HUES6 (cell line): ENCODE results near the gene OR8D1.

Experiments used
- H3K27ac ChIP-seq: 2 replicates; pipeline ENCODE4 v1.7.0; 2013; ENCODE audit warnings: low read depth, mild to moderate bottlenecking, low read length, inconsistent platforms
- H3K27me3 ChIP-seq: 2 replicates; pipeline ENCODE4 v1.6.1; 2013; ENCODE audit warnings: low read length; ENCODE audit not compliant: control insufficient read depth, insufficient read depth
- H3K36me3 ChIP-seq: 2 replicates; pipeline ENCODE4 v1.6.1; 2013; ENCODE audit warnings: low read length; ENCODE audit not compliant: control insufficient read depth, insufficient read depth
- H3K4me1 ChIP-seq: 2 replicates; pipeline ENCODE4 v1.6.1; 2013; ENCODE audit warnings: low read length; ENCODE audit not compliant: control insufficient read depth, insufficient read depth
- H3K4me3 ChIP-seq: 2 replicates; pipeline ENCODE4 v1.5.1; 2013; ENCODE audit warnings: low read depth, low read length
- H3K9ac ChIP-seq: one replicate; pipeline ENCODE4 v1.6.1; 2013; ENCODE audit warnings: mild to moderate bottlenecking, low read length
- H3K9me3 ChIP-seq: 2 replicates; pipeline ENCODE4 v1.6.1; 2013; ENCODE audit warnings: low read depth, low read length; ENCODE audit not compliant: control insufficient read depth, insufficient read depth

The OR8D1 gene

DNA sequence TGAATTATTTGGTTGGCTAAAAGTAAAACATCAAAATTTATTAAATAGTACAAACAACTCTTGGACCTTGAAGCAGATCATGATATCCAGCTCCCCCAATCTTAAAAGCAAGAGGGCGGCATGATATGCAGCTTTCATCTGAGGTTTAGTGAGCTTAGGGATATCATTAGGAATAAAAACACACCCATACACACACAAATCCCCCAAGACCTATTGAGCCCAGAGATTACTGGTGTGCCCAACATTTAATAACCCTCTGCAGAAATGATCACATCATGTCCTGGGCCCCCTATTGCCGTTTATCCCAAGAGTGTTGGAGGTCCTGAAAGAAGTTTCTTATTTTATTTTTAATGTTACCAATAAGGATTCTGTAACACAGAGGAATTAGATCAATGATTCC is at the start of gene OR8D1:
Gene OR8D1, minus strand, starts transcription at position 101 of the 400 bp plus-strand sequence. CDS start 3,183 bp downstream, outside the sequence.
- H3K4me3 ChIP-seq = no peak within 1 kb of the TSS
- H3K9ac ChIP-seq = no peak within 1 kb of the TSS
- no peaks in the 10 kb centered on the region for H3K9me3 ChIP-seq
- H3K4me1 ChIP-seq = no peaks in the 10 kb centered on the region
- no peak within 1 kb of the TSS for H3K27ac ChIP-seq
- no peaks in the 10 kb centered on the region for H3K27me3 ChIP-seq
- no peaks in the 10 kb centered on the region for H3K36me3 ChIP-seq

DNA sequence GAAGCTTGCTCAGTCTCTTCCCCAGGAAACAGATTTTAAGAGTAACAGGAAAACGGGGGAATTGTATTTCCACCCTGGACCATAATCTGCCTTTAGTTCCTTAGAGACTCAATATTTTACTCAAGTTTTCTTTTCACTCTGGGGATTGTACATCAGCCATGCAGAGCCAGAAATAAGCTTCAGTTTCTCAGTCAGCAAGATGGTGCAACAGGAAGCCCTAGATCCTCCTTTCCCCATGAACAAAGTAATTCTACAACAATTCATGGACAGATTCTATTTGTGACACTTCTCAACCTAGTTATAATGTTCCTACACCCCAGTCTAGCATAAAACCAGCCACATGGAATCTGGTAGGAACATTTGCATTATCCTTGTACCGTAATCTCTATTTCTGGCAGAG is 45.8 kb upstream of the OR8D1 start:
- H3K27ac ChIP-seq = no peak overlapping the region
- no peaks in the 10 kb centered on the region for H3K4me1 ChIP-seq
- H3K27me3 ChIP-seq = no peaks in the 10 kb centered on the region
- H3K36me3 ChIP-seq = no peaks in the 10 kb centered on the region
- H3K9ac ChIP-seq = no peak overlapping the region
- H3K9me3 ChIP-seq = no peaks in the 10 kb centered on the region
- no peak overlapping the region for H3K4me3 ChIP-seq

DNA sequence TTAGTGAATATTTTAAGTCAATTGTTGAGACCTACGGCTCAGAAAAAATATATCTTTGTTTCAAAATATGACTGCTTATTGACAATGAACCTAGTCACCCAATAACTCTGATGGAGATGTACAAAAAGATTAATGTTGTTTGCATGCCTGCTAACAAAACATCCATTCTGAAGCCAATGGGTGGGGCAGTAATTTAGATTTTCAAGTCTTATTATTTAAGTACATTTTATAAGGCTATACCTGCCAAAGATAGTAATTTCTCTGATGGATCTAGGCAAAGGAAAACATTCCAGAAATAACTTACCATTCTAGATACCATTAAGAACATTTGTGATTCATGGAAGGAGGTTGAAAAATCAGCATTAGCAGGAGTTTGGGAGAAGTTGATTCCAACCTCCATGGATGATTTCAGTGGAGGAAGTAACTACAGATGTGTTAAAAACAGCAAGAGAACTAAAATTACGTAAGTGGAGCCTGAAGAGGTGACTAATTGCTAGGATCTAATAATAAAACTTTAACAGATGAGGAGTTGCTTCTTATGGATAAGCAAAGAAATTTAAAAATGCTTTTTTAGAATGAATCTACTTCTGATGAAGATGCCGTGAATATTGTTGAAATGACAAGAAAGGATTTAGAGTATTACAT is 32.7 kb upstream of the OR8D1 start:
- no peaks in the 10 kb centered on the region for H3K4me1 ChIP-seq
- H3K4me3 ChIP-seq = no peak overlapping the region
- no peaks in the 10 kb centered on the region for H3K27me3 ChIP-seq
- H3K27ac ChIP-seq = no peak overlapping the region
- H3K9ac ChIP-seq = no peak overlapping the region
- no peaks in the 10 kb centered on the region for H3K9me3 ChIP-seq
- H3K36me3 ChIP-seq = no peaks in the 10 kb centered on the region

DNA sequence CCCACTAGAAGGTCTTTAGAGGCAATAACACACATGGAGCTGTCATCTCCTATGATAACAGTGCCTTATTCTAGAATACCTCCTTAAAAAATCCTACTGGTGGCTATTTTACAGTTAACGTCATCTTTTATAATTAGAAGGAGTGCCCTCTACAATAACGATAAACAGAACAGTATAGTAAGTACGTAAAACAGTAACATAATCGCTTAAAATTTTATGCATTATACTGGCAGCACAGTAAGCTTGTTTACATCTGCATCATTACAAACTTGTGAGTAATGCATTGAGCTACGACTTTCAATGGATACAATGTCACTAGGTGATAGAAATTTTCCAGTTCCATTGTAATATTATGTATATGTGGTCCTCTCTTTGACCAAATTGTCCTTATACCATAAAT is 30.6 kb upstream of the OR8D1 start:
- Histone ChIP-seq H3K4me3 (no peak overlapping the region), H3K9me3 (no peaks in the 10 kb centered on the region), H3K9ac (no peak overlapping the region), H3K27me3 (no peaks in the 10 kb centered on the region), H3K36me3 (no peaks in the 10 kb centered on the region), H3K27ac (no peak overlapping the region), H3K4me1 (no peaks in the 10 kb centered on the region)

DNA sequence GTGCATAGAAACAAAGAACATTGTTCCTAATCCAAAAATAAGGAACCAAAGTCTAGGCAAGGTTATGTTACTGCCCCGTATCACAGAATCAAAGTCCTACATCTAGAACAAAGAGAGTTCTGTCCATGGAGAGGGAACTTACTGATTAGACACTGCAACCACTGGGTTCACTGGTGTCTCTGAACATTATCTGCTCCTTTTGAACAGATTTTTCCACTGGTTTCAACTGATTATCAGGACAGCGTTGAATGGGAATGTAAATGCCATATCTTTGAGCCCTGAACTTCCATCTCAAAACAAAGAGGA is 26.3 kb upstream of the OR8D1 start:
- Histone ChIP-seq H3K36me3 (no peaks in the 10 kb centered on the region), H3K27me3 (no peaks in the 10 kb centered on the region), H3K4me3 (no peak overlapping the region), H3K9ac (no peak overlapping the region), H3K9me3 (no peaks in the 10 kb centered on the region), H3K4me1 (no peaks in the 10 kb centered on the region), H3K27ac (no peak overlapping the region)

DNA sequence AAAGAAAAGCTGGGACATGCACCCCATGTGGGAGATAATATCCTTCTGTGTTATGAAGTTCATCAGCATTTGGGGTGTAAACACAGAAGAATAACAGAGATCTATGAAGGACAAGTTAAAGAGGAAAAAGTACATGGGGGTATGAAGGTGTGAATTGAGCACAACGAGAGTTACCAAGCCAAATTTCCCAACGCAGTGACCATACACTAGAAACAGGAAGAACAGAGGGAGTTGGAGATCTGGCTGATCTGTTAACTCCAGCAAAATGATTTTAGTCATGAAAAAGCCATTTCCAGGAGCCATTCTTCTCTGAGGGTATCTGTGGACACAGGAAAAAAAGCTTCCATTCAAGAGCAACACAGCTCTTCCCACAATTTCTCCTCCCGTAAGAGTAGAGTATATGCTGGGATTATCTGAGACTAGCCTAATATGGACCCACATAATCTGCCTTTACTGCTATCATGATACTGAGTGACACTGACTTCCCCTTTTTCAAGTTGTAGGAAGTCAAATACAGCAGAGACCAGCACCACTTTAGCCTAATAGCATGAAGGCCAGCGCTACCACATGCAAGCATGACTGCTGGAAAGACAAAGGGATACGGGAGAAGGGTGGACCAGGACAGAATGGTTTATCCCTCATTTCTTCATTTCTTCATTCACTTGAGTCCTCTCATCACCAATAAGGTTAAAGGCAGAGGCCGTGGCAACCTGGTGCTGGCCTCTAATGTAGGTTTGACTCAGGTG is 25.8 kb upstream of the OR8D1 start:
- no peak overlapping the region for H3K4me3 ChIP-seq
- no peaks in the 10 kb centered on the region for H3K36me3 ChIP-seq

DNA sequence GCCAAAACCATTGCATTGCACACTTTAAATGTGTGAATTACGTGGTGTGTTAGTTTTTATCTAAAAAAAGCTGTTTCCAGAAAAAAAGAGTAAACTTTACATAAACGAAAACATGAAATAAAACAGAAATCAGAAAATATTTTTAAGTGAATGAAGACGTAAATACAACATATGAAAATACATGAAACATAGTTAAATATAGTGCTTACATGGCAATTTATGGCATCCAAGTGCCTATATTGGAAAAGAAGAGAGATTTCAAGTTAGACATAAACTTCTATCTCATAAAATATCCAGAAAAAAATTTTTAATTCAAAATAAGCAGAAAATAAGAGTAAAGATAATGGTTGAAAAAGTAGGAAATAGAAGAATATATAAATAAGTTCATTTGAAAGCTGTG is 18.1 kb upstream of the OR8D1 start:
- Histone ChIP-seq H3K9me3 (peaks cover 12% of the 10 kb centered on the region; the same call in 1 of the 2 replicates), H3K27ac (no peak overlapping the region), H3K4me3 (no peak overlapping the region), H3K36me3 (no peaks in the 10 kb centered on the region), H3K27me3 (no peaks in the 10 kb centered on the region), H3K9ac (no peak overlapping the region), H3K4me1 (no peaks in the 10 kb centered on the region)

More for the DNA sequence above, 25.8 kb upstream of the OR8D1 start:
- Histone ChIP-seq H3K27ac (no peak overlapping the region), H3K9me3 (no peaks in the 10 kb centered on the region), H3K9ac (no peak overlapping the region), H3K4me1 (no peaks in the 10 kb centered on the region), H3K27me3 (no peaks in the 10 kb centered on the region)

DNA sequence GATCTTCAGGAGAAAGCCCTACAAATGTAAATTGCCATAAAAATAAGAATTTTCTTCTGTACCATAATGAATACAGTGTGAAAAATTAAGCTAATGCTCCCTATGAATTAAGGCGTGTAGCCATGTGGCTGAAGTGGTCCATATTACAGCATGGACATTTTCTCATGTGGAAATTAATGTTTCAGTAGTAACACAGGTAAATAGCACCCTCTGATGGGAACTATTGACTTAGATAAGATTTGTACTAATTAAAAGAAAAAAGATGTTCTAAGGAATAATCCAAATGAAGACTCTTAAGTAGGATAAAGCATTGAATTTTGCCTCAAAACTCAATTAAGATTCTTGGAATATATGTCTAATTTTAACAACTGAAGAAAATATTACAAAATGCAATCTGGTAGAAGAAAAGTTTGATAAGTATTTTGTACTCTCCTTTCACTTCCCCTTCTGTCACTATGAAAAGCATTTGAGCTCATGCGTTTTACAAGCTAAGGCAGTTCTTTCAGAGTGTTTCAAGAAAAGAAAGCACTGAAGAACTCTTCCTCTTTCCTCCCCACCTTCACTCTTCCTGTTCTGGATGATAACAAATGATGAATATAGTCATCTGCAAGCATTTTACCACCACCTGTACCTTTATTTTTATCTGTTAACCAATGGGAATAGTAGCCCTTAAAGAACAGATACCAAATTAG is 16.2 kb upstream of the OR8D1 start:
- Histone ChIP-seq H3K9me3 (peaks cover 12% of the 10 kb centered on the region; the same call in 1 of the 2 replicates), H3K27ac (no peak overlapping the region), H3K4me3 (no peak overlapping the region), H3K9ac (no peak overlapping the region), H3K4me1 (no peaks in the 10 kb centered on the region), H3K27me3 (no peaks in the 10 kb centered on the region), H3K36me3 (no peaks in the 10 kb centered on the region)

DNA sequence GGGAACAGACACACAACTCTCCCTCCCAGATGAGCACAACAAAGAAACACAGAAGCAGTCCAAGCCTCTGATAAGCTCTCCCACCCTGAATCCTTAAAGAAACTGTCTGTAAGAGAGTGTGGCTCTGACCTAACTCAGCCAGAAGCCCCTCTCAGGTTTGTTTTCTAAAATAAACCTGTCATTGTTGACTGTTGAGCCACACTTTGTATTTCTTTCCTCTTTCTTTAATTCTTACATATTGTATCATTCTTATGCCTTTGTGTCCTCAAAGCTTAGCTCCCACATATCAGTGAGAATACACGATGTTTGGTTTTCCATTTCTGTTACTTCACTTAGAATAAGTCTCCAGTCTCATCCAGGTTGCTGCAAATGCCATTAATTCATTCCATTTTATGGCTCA is 14.0 kb upstream of the OR8D1 start:
- Histone ChIP-seq H3K4me1 (no peaks in the 10 kb centered on the region), H3K4me3 (no peak overlapping the region), H3K9me3 (peaks cover 12% of the 10 kb centered on the region; the same call in 1 of the 2 replicates), H3K36me3 (no peaks in the 10 kb centered on the region), H3K9ac (no peak overlapping the region), H3K27ac (no peak overlapping the region), H3K27me3 (no peaks in the 10 kb centered on the region)

DNA sequence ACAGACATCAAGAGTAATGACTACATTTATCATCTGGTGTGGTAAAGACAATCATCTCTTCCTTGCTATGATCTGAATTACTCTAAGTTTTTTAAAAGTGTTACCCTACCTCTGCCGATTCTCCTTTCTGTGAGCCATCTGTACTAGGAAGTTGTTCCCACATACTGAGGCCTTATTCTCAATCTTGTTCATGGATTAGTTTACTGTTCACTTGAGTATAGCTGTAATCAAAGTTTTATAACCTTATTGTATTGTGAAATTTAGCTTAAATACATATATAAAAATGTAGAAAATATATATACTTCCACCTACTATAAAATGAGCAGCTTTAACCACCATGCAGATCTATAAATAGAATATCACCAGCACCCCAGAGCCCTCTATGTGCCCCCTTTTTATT is 8.6 kb upstream of the OR8D1 start:
- Histone ChIP-seq H3K4me3 (no peak overlapping the region), H3K9ac (no peak overlapping the region), H3K27ac (no peak overlapping the region), H3K27me3 (no peaks in the 10 kb centered on the region), H3K4me1 (no peaks in the 10 kb centered on the region), H3K9me3 (peaks cover under 1% of the 10 kb centered on the region; the same call in 1 of the 2 replicates), H3K36me3 (no peaks in the 10 kb centered on the region)

DNA sequence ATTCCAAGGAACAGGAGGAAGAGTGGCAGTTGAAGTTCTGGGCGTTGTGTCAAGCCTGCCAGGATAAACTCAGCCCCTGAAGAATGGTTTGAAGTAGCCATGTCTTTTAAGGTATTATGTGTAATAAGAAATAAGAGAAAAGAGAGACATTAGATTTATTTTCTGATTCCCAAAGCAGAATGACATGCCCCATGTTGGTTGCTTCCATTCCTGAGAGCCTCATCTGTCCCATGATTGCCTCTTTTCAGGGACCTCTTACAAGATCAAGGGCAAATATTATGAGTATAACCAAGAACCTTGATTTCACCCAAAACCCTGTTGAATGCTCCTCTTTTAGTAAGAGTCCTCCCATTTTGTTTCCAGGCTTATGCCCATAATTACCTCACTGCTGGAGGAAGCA is 6.3 kb upstream of the OR8D1 start, which contains the start of gene OR8D2:
Gene OR8D2, minus strand, starts transcription at position 101 of the 400 bp plus-strand sequence. Its CDS starts 0 bp downstream, at position 101.
- no peak within 1 kb of the TSS for H3K27ac ChIP-seq
- no peak within 1 kb of the TSS for H3K4me3 ChIP-seq
- H3K4me1 ChIP-seq = no peaks in the 10 kb centered on the region
- no peaks in the 10 kb centered on the region for H3K36me3 ChIP-seq
- H3K9me3 ChIP-seq = no peaks in the 10 kb centered on the region
- H3K9ac ChIP-seq = no peak within 1 kb of the TSS
- H3K27me3 ChIP-seq = no peaks in the 10 kb centered on the region
